GM21737 (cell line): ENCODE results near the gene NT5E.
"Not testable (repeated sequence)": the region's sequence is repeated elsewhere in the genome, so short reads cannot be mapped to it uniquely, and the experiment has no call there.

Source experiments
- ATAC-seq: cut with Tn5 transposase; IDR thresholded peaks from one replicate; pipeline ENCODE4 v1.9.1; 2021; ENCODE audit warnings: mild to moderate bottlenecking, moderate library complexity; ENCODE audit not compliant: unreplicated experiment

NT5E gene

DNA sequence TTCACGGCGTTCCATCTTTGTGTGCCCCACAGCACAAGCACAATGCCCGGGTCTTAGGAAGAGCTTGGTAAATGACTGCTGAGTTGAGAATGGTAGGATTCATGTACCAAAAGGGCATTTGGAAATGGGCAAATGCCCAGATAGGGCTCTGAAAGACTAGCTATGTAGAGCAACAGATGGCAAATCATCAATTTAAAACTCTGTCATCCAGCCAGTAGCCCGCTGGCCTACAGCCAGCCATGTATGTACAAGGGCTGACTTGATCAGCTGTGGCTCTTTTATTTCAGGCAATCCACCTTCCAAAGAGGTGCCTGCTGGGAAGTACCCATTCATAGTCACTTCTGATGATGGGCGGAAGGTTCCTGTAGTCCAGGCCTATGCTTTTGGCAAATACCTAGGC, 35.1 kb downstream of the NT5E start:
- no peak for ATAC-seq

GRCh38 chr6:85490516-85491248, 40.8 kb downstream of the NT5E start:
- ATAC-seq = no peak

DNA sequence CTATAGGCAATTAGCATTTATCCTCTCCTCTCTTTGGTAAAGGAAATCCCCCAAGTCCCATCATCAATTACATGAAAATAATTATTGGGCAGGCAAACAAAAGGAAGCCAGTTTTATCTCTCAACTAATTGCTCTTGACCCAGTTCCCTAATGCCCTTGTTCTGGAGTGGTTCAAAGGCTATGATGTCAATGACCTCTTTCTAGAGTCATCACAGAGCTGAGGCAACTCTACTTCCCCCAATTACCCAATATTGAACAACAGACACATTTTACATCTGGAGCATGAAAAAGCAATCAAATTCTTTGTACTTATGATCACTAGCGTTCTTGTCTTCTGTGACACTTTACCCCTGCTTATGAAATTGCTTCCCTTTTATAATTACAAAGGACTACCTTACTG, 43.5 kb downstream of the NT5E start:
- ATAC-seq = no peak

DNA sequence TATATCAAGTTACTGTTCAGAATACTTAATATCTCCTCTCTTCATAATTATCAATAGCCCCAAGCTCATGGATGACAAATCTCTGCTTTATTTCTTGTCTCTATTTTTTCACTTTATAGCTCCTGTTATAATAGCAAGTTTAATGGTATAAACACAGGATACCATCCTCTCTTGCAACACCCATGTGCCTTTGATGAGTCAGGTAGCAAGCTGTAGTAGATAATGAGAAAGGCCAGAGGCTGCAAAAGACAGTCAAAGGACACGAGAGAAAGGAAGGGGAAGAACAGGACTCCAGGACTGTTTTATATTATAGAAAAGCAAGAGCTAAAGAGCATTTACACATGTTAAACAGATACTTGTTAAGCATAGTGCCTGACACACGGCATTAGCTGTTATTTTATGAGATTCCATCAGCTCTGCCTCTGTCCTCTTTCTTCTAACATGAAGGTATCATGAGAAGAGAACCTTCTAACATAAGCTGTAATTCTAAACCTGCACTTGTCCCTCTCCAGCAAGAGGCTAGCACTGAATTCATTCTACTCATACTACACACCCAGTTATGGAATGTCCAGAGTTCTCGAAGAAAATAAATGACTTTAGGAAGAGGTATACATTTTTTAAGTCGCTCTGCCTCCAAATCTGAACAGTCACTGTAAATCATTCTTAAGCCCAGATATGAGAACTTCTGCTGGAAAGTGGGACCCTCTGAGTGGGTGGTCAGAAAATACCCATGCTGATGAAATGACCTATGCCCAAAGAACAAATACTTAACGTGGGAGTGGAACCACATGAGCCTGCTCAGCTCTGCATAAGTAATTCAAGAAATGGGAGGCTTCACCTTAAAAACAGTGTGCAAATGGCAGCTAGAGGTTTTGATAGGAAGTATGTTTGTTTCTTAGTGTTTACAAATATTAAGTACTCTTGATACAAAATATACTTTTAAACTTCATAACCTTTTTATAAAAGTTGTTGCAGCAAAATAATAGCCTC, 45.0 kb downstream of the NT5E start:
- no peak for ATAC-seq

DNA sequence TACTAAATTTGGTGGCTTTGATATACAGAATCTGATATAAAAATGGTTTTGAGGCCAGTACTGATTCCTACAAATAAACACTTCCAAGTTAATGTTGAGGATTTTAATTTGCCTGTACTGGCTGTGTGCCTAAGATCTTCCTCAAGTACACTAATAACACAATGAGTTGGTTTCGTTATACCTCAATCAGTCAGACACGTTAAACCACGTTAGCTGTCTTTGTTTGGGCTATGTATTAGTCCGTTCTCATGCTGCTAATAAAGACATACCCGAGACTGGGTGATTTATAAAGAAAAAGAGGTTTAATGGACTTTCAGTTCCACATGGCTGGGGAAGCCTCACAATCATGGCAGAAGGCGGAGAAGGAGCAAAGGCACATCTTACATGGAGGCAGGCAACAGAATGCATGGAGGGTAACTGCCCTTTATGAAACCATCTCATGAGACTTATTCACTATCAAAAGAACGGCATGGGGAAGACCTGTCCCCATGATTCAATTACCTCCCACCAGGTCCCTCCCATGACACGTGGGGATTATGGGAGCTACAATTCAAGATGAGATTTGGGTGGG, 46.2 kb downstream of the NT5E start:
- no peak for ATAC-seq

DNA sequence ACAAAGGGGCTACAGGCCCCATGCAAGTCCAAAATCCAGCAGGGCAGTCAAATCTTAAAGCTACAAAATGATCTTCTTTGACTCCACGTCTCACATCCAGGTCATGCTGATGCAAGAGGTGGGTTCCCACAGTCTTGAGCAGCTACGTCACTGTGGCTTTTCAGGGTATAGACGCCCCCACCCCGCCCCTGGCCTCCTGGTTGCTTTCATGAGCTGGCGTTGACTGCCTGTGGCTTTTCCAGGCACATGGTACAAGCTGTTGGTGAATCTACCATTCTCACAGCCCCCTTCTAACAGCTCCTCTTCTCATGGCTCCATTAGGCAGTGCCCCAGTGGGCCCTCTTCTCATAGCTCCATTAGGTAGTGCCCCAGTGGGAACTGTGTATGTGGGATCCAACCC, 47.0 kb downstream of the NT5E start:
- no peak for ATAC-seq

- ATAC-seq = no peak
Observed at GRCh38 chr6:85498596-85499258, 48.8 kb downstream of the NT5E start.

DNA sequence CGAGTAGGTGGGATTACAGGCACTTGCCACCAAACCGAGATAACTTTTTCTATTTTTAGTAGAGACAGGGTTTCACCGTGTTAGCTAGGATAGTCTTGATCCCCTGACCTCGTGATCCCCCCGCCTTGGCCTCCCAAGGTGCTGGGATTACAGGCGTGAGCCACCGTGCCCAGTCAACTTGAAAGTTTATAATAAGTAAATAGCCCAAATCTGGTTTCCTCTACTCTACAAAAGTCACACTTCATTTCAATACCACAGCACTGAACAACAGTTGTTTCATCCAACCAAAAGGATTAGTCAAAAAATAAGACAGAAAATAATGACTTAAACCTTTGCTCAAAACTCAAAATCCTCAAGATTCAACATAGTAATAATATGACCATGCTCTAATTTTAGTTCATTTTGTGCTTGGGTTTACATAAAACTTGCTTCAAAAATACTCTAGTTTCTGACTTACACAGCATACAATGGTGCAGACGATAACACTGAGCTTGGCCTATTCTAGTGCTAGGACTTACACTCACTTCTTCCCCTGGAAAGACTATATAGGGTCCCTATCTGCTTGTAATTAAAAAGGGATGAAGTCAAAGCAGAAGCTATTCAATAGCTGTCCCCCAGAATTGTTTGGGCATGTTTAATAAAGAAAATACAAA, 56.7 kb downstream of the NT5E start:
- no peak for ATAC-seq

- no peak for ATAC-seq
Observed at GRCh38 chr6:85516168-85516567, 66.3 kb downstream of the NT5E start.

DNA sequence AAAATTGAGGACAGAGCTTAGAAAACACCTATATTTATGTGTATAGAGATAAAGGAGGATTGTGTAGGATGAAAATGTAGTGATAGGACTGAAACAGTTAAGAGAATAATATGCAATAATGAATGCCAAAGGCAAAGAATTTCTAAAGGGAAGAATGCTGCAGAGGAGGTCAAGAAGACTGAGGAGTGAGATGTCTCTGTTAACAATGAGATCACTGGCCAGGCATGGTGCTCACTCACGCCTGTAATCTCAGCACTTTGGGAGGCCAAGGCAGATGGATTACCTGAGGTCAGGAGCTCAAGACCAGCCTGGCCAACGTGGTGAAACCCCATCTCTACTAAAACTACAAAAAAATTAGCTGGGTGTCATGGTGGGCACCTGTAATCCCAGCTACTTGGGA, 74.4 kb downstream of the NT5E start:
- ATAC-seq = not testable (repeated sequence)

DNA sequence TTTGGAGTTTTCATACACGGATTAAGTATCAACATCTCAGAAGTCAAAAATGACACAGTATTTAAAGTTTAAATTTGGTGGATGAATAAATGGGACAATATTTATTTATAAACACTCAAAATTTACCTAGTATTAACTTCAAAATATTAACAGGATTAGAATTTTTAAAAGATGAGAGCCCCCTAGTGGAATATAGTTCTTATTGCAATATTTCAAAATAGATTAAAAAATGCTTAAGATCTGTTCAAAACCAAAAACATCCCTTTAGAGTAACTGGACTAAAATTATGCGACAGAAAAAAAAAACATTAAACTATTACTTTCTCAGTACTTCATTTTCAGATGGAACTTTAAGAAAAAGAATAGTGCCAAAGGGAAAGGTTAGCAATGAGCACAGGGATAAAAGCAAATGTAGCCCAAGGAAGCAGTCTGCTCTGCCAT, 87.2 kb downstream of the NT5E start:
- ATAC-seq = no peak

DNA sequence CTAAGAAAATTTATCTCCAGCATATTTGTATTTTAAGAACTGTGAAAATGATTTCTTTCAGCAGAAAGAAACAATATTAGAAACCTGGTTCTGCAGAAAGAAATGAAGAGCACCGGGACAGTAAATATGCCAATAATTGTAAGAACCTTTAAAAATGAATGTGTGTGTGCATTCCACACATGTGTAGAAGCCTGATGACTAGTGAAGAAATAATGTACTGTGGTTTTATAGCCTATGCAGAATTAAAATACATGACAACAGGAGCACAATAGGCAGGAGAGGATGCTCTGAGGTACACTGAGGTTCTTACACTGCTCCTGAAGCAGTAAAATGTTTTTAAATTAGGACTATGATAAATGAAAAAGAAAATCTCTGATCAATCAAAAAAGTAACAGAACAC, 94.9 kb downstream of the NT5E start:
- no peak for ATAC-seq
